GM23338 (cell line): ENCODE data around the gene ANGPTL7. TPM values are rescaled to one million over a fixed set of nuclear protein-coding genes. Genes with fewer than 3 reads are reported as not detected.

Source experiments
- ATAC-seq: fragments of 200-7000 bp; cut with Tn5 transposase; 3 replicates; pipeline ENCODE4 v1.9.1; 2020
- DNase-seq: peaks from one replicate; pipeline ENCODE4 v3.0.0-alpha.2; 2015; ENCODE audit warnings: low spot score
- H2AFZ ChIP-seq: fragments of 200-600 bp; sonication (generic); 2 replicates; pipeline ENCODE4 v1.8.0; 2016; ENCODE audit warnings: antibody characterized with exemption, mild to moderate bottlenecking, moderate library complexity
- H3F3A ChIP-seq: fragments of 200-600 bp; sonication (generic); replicated peaks from 2 replicates; pipeline ENCODE4 v1.8.0; 2017; ENCODE audit warnings: antibody characterized with exemption, mixed run types, low read depth
- H3K27ac ChIP-seq: fragments of 200-600 bp; sonication (generic); 2 replicates; pipeline ENCODE4 v1.6.1; 2016; ENCODE audit warnings: low read depth
- H3K27me3 ChIP-seq: fragments of 200-600 bp; sonication (generic); 2 replicates; pipeline ENCODE4 v1.8.0; 2016; ENCODE audit warnings: mild to moderate bottlenecking, mixed run types, moderate library complexity; ENCODE audit not compliant: insufficient read depth
- H3K36me3 ChIP-seq: fragments of 200-600 bp; sonication (generic); 2 replicates; pipeline ENCODE4 v1.8.0; 2016; ENCODE audit warnings: mild to moderate bottlenecking; ENCODE audit not compliant: insufficient read depth
- H3K4me1 ChIP-seq: fragments of 200-600 bp; sonication (generic); 2 replicates; pipeline ENCODE4 v1.8.0; 2016; ENCODE audit warnings: mild to moderate bottlenecking, moderate library complexity; ENCODE audit not compliant: insufficient read depth
- H3K4me2 ChIP-seq: fragments of 200-600 bp; sonication (generic); 2 replicates; pipeline ENCODE4 v1.7.1; 2017; ENCODE audit warnings: mixed run types
- H3K4me3 ChIP-seq: fragments of 200-600 bp; sonication (generic); 2 replicates; pipeline ENCODE4 v1.6.1; 2016; ENCODE audit warnings: mixed run types
- H3K79me2 ChIP-seq: fragments of 200-600 bp; sonication (generic); replicated peaks from 2 replicates; pipeline ENCODE4 v1.8.0; 2017; ENCODE audit warnings: mild to moderate bottlenecking; ENCODE audit not compliant: insufficient read depth
- H3K9me2 ChIP-seq: fragments of 200-600 bp; sonication (generic); 2 replicates; pipeline ENCODE4 v1.8.0; 2017; ENCODE audit not compliant: insufficient read depth
- H4K20me1 ChIP-seq: fragments of 200-600 bp; sonication (generic); replicated peaks from 2 replicates; pipeline ENCODE4 v1.8.0; 2017; ENCODE audit warnings: mild to moderate bottlenecking; ENCODE audit not compliant: insufficient read depth
- H3K27ac Mint-ChIP-seq: 2 replicates; pipeline ENCODE4 v1.8.0; 2020; ENCODE audit warnings: inconsistent platforms, mild to moderate bottlenecking, moderate library complexity, mixed read lengths
- H3K27me3 Mint-ChIP-seq: 3 replicates; pipeline ENCODE4 v1.8.0; 2022; ENCODE audit warnings: low read depth, mild to moderate bottlenecking, moderate library complexity, mixed read lengths, inconsistent platforms; ENCODE audit not compliant: insufficient read depth, poor library complexity
- H3K36me3 Mint-ChIP-seq: 3 replicates; pipeline ENCODE4 v1.8.0; 2021; ENCODE audit warnings: low read depth, mild to moderate bottlenecking, inconsistent platforms, moderate library complexity, mixed read lengths
- H3K4me1 Mint-ChIP-seq: 3 replicates; pipeline ENCODE4 v1.8.0; 2020; ENCODE audit warnings: mild to moderate bottlenecking, inconsistent platforms, mixed read lengths
- H3K4me3 Mint-ChIP-seq: 3 replicates; pipeline ENCODE4 v1.8.0; 2021; ENCODE audit warnings: moderate library complexity, mild to moderate bottlenecking, inconsistent platforms, mixed read lengths
- H3K9me3 Mint-ChIP-seq: 3 replicates; pipeline ENCODE4 v1.8.0; 2020; ENCODE audit warnings: moderate library complexity, mild to moderate bottlenecking, inconsistent platforms, mixed read lengths
- CREB1 ChIP-seq: fragments of 250-450 bp; sonication (Bioruptor Pico); IDR thresholded peaks from 2 replicates; pipeline ENCODE4 v1.5.0; 2020; ENCODE audit warnings: low read depth, mild to moderate bottlenecking, moderate library complexity
- EZH2phosphoT487 ChIP-seq: fragments of 200-600 bp; sonication (generic); IDR thresholded peaks from one replicate; pipeline ENCODE4 v1.8.1; 2018; ENCODE audit warnings: antibody characterized with exemption; ENCODE audit not compliant: unreplicated experiment
- JUNB ChIP-seq: IDR thresholded peaks from one replicate; pipeline ENCODE4 v1.6.1; 2016; ENCODE audit warnings: antibody characterized with exemption; ENCODE audit not compliant: unreplicated experiment
- NANOG ChIP-seq: IDR thresholded peaks from 2 replicates; pipeline ENCODE4 v1.6.1; 2016; ENCODE audit warnings: antibody characterized with exemption, borderline replicate concordance
- POLR2AphosphoS5 ChIP-seq: IDR thresholded peaks from 2 replicates; pipeline ENCODE4 v1.6.1; 2016; ENCODE audit warnings: antibody characterized with exemption, low read depth
- STAT1 ChIP-seq: IDR thresholded peaks from one replicate; pipeline ENCODE4 v1.6.1; 2016; ENCODE audit warnings: antibody characterized with exemption; ENCODE audit not compliant: unreplicated experiment
- polyA plus RNA-seq: library from polyadenylated mRNA; unstranded; fragments of >200 nt; fragmentation: Nextera tagmentation; extraction: Ambion mirVana; gene quantifications from 2 replicates; pipeline ENCODE4 v1.2.1, GENCODE V29; 2016
- total RNA-seq: library from RNA; depleted of rRNA; stranded (reverse); fragments of >200 nt; shearing (Covaris generic); gene quantifications from 2 replicates; pipeline ENCODE4 v1.2.3, GENCODE V29; 2014
- TF ChIP-seq, protein P1 (sequence below): fragments of 250-450 bp; sonication (Bioruptor Pico); IDR thresholded peaks from 2 replicates; pipeline ENCODE4 v1.5.0; 2020; ENCODE audit warnings: mild to moderate bottlenecking, moderate library complexity
- TF ChIP-seq, protein P2 (sequence below): IDR thresholded peaks from 2 replicates; pipeline ENCODE4 v1.6.1; 2016; ENCODE audit warnings: antibody characterized with exemption
- TF ChIP-seq, protein P3 (sequence below), 2 experiments: fragments of 200-600 bp in 1 of 2; sonication (generic) in 1 of 2; conservative IDR thresholded peaks; 2 replicates each; pipeline versions ENCODE4 v1.5.1 to v1.6.1; 2016 to 2017; ENCODE audit warnings: antibody characterized with exemption in 2 of 2, low read depth in 2 of 2, mild to moderate bottlenecking in 2 of 2, moderate library complexity in 1 of 2

Gene ANGPTL7
- total and polyA plus RNA-seq, 2 experiments from 2014 or later: 0.13 TPM; not detected in 1

DNA sequence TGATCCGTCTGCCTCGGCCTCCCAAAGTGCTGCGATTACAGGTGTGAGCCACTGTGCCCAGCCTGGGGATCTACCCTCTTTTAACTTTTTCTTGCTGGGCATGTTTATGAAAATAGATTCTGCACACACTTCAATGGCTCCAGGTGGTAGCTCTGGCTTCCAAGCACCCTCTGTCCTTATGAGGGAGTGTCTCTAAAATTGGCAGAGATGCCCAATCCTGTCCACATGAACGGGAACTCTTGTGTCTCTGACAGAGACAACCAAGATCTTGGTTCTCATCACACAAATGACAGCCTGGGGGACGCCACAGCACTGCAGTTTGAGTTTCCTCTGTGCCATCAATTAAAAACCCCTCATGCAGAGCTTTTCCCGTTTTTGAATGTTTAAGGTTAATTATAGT, 43.4 kb upstream of the ANGPTL7 start:
- H3K9me3 Mint-ChIP-seq: no peaks in the 10 kb centered on the region
- no peak overlapping the region for H3K27ac Mint-ChIP-seq
- Histone ChIP-seq H3K4me3 (no peak overlapping the region), H2AFZ (no peak overlapping the region), H3K9me2 (no peaks in the 10 kb centered on the region), H3K79me2 (no peaks in the 10 kb centered on the region), H3K36me3 (0 out of 2 replicates have a peak, but pooled peaks cover 17% of the 10 kb centered on the region), H3K27me3 (no peaks in the 10 kb centered on the region), H3F3A (peaks cover 4% of the 10 kb centered on the region; the same call in 1 of the 2 replicates), H3K4me2 (no peak overlapping the region), H4K20me1 (no peaks in the 10 kb centered on the region; the same call in 1 of the 2 replicates), H3K4me1 (peaks cover 4% of the 10 kb centered on the region; the same call in 1 of the 2 replicates), H3K27ac (no peak overlapping the region)
- H3K4me3 Mint-ChIP-seq: no peak overlapping the region
- TF ChIP-seq, protein P1, sequence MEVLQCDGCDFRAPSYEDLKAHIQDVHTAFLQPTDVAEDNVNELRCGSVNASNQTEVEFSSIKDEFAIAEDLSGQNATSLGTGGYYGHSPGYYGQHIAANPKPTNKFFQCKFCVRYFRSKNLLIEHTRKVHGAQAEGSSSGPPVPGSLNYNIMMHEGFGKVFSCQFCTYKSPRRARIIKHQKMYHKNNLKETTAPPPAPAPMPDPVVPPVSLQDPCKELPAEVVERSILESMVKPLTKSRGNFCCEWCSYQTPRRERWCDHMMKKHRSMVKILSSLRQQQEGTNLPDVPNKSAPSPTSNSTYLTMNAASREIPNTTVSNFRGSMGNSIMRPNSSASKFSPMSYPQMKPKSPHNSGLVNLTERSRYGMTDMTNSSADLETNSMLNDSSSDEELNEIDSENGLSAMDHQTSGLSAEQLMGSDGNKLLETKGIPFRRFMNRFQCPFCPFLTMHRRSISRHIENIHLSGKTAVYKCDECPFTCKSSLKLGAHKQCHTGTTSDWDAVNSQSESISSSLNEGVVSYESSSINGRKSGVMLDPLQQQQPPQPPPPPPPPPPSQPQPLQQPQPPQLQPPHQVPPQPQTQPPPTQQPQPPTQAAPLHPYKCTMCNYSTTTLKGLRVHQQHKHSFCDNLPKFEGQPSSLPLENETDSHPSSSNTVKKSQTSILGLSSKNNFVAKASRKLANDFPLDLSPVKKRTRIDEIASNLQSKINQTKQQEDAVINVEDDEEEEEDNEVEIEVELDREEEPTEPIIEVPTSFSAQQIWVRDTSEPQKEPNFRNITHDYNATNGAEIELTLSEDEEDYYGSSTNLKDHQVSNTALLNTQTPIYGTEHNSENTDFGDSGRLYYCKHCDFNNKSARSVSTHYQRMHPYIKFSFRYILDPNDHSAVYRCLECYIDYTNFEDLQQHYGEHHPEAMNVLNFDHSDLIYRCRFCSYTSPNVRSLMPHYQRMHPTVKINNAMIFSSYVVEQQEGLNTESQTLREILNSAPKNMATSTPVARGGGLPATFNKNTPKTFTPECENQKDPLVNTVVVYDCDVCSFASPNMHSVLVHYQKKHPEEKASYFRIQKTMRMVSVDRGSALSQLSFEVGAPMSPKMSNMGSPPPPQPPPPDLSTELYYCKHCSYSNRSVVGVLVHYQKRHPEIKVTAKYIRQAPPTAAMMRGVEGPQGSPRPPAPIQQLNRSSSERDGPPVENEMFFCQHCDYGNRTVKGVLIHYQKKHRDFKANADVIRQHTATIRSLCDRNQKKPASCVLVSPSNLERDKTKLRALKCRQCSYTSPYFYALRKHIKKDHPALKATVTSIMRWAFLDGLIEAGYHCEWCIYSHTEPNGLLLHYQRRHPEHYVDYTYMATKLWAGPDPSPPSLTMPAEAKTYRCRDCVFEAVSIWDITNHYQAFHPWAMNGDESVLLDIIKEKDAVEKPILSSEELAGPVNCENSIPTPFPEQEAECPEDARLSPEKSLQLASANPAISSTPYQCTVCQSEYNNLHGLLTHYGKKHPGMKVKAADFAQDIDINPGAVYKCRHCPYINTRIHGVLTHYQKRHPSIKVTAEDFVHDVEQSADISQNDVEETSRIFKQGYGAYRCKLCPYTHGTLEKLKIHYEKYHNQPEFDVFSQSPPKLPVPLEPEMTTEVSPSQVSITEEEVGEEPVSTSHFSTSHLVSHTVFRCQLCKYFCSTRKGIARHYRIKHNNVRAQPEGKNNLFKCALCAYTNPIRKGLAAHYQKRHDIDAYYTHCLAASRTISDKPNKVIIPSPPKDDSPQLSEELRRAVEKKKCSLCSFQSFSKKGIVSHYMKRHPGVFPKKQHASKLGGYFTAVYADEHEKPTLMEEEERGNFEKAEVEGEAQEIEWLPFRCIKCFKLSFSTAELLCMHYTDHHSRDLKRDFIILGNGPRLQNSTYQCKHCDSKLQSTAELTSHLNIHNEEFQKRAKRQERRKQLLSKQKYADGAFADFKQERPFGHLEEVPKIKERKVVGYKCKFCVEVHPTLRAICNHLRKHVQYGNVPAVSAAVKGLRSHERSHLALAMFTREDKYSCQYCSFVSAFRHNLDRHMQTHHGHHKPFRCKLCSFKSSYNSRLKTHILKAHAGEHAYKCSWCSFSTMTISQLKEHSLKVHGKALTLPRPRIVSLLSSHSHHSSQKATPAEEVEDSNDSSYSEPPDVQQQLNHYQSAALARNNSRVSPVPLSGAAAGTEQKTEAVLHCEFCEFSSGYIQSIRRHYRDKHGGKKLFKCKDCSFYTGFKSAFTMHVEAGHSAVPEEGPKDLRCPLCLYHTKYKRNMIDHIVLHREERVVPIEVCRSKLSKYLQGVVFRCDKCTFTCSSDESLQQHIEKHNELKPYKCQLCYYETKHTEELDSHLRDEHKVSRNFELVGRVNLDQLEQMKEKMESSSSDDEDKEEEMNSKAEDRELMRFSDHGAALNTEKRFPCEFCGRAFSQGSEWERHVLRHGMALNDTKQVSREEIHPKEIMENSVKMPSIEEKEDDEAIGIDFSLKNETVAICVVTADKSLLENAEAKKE (CRISPR knock-in tag): no peak
- TF ChIP-seq POLR2AphosphoS5 (no peak), CREB1 (CRISPR knock-in tag) (no peak), NANOG (no peak), JUNB (no peak), EZH2phosphoT487 (no peak), STAT1 (no peak)
- TF ChIP-seq, protein P2, sequence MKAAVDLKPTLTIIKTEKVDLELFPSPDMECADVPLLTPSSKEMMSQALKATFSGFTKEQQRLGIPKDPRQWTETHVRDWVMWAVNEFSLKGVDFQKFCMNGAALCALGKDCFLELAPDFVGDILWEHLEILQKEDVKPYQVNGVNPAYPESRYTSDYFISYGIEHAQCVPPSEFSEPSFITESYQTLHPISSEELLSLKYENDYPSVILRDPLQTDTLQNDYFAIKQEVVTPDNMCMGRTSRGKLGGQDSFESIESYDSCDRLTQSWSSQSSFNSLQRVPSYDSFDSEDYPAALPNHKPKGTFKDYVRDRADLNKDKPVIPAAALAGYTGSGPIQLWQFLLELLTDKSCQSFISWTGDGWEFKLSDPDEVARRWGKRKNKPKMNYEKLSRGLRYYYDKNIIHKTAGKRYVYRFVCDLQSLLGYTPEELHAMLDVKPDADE: no peak
- TF ChIP-seq, protein P3, sequence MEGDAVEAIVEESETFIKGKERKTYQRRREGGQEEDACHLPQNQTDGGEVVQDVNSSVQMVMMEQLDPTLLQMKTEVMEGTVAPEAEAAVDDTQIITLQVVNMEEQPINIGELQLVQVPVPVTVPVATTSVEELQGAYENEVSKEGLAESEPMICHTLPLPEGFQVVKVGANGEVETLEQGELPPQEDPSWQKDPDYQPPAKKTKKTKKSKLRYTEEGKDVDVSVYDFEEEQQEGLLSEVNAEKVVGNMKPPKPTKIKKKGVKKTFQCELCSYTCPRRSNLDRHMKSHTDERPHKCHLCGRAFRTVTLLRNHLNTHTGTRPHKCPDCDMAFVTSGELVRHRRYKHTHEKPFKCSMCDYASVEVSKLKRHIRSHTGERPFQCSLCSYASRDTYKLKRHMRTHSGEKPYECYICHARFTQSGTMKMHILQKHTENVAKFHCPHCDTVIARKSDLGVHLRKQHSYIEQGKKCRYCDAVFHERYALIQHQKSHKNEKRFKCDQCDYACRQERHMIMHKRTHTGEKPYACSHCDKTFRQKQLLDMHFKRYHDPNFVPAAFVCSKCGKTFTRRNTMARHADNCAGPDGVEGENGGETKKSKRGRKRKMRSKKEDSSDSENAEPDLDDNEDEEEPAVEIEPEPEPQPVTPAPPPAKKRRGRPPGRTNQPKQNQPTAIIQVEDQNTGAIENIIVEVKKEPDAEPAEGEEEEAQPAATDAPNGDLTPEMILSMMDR (conservative IDR thresholded peaks at IDR 0.05; ENCODE audit: low read depth in 2 of 2): no peak
- no peaks in the 10 kb centered on the region for H3K27me3 Mint-ChIP-seq
- DNase-seq (no peak), ATAC-seq (no peak)
- H3K36me3 Mint-ChIP-seq: peaks cover 59% of the 10 kb centered on the region
- peaks cover 21% of the 10 kb centered on the region; the same call in 2 of the 3 replicates for H3K4me1 Mint-ChIP-seq
